ENCODE data around the gene PCOLCE2.

DNA sequence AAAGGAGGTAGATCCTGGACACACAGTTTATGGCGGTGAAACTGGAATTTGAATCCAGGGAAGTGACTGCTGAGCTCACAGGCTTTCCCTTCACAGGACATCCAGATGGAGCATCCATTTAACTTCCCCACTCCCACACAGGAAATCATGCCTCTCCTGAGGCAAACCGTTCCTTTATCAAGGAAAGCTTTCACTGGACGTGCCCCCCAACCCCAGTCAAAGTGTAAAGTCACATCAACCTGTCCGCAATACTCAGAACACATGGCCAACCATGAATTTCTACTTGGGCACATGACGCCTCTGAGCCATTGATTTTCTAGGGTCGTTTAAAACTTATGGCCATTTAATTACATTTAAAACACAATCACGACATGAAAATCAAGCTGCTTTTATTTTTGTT is 2.9 kb downstream of the PCOLCE2 start:
- TF ChIP-seq EZH2 (IDR thresholded peaks at IDR 0.05; ENCODE audit: insufficient read depth, low read length): no peak
- TF ChIP-seq, protein P1, sequence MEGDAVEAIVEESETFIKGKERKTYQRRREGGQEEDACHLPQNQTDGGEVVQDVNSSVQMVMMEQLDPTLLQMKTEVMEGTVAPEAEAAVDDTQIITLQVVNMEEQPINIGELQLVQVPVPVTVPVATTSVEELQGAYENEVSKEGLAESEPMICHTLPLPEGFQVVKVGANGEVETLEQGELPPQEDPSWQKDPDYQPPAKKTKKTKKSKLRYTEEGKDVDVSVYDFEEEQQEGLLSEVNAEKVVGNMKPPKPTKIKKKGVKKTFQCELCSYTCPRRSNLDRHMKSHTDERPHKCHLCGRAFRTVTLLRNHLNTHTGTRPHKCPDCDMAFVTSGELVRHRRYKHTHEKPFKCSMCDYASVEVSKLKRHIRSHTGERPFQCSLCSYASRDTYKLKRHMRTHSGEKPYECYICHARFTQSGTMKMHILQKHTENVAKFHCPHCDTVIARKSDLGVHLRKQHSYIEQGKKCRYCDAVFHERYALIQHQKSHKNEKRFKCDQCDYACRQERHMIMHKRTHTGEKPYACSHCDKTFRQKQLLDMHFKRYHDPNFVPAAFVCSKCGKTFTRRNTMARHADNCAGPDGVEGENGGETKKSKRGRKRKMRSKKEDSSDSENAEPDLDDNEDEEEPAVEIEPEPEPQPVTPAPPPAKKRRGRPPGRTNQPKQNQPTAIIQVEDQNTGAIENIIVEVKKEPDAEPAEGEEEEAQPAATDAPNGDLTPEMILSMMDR (IDR thresholded peaks at IDR 0.05; ENCODE audit: insufficient read depth, low read depth, low read length): no peak

Data from astrocyte (in vitro differentiated cells and primary cell).